WTC11 (cell line): ENCODE measurements around the gene NDRG4. TPM values are rescaled to one million over a fixed set of nuclear protein-coding genes. Genes with fewer than 3 reads are reported as not detected.

ENCODE experiments used
- ATAC-seq: fragments of 200-7000 bp; cut with Tn5 transposase; 2 replicates; pipeline ENCODE4 v1.10.0; 2021; ENCODE audit warnings: mild to moderate bottlenecking, moderate library complexity
- CTCF ChIA-PET: fragments of 300-600 bp; sonication (Branson Sonifier 250); formaldehyde crosslinking; loops from one replicate; lab custom pipeline; 2021; ENCODE audit warnings: antibody characterized with exemption; lab: Charles Lee
- POLR2A ChIA-PET: fragments of 350-600 bp; sonication (Branson Sonifier 250); formaldehyde crosslinking; loops from one replicate; lab custom pipeline; 2021; ENCODE audit warnings: antibody characterized with exemption; lab: Charles Lee
- DNase-seq: peaks from one replicate; pipeline ENCODE4 v3.0.0; 2021; ENCODE audit warnings: low spot score
- H3K27ac Mint-ChIP-seq: 2 replicates; pipeline ENCODE4 v1.8.0; 2021; ENCODE audit warnings: mixed read lengths
- H3K27me3 Mint-ChIP-seq: 2 replicates; pipeline ENCODE4 v1.8.0; 2021; ENCODE audit warnings: low read depth, mild to moderate bottlenecking, moderate library complexity, mixed read lengths
- H3K36me3 Mint-ChIP-seq: 2 replicates; pipeline ENCODE4 v1.8.0; 2021; ENCODE audit warnings: mixed read lengths
- H3K4me1 Mint-ChIP-seq: 2 replicates; pipeline ENCODE4 v1.8.0; 2022; ENCODE audit warnings: mixed read lengths
- H3K4me3 Mint-ChIP-seq: 2 replicates; pipeline ENCODE4 v1.8.0; 2021; ENCODE audit warnings: mild to moderate bottlenecking, moderate library complexity, mixed read lengths
- H3K9me3 Mint-ChIP-seq: 2 replicates; pipeline ENCODE4 v1.8.0; 2021; ENCODE audit warnings: mixed read lengths
- FOXK1 ChIP-seq: sonication (generic); formaldehyde crosslinking; IDR thresholded peaks from 2 replicates; pipeline ENCODE4 v1.8.0; 2022; ENCODE audit warnings: mild to moderate bottlenecking, moderate library complexity, missing genetic modification reagents
- NR1H2 ChIP-seq: sonication (generic); formaldehyde crosslinking; IDR thresholded peaks from 2 replicates; pipeline ENCODE4 v1.9.0; 2021; ENCODE audit warnings: mild to moderate bottlenecking, moderate library complexity, missing genetic modification reagents
- OVOL2 ChIP-seq: fragments of 250-450 bp; sonication (Bioruptor Pico); IDR thresholded peaks from 2 replicates; pipeline ENCODE4 v1.9.0; 2021; ENCODE audit warnings: mild to moderate bottlenecking, borderline replicate concordance
- RELA ChIP-seq: sonication (generic); formaldehyde crosslinking; IDR thresholded peaks from 2 replicates; pipeline ENCODE4 v1.8.1; 2022; ENCODE audit warnings: missing genetic modification reagents, mild to moderate bottlenecking, borderline replicate concordance
- TEAD1 ChIP-seq: sonication (generic); formaldehyde crosslinking; IDR thresholded peaks from 2 replicates; pipeline ENCODE4 v1.8.0; 2022; ENCODE audit warnings: mild to moderate bottlenecking, missing genetic modification reagents
- ZBTB21 ChIP-seq: sonication (generic); formaldehyde crosslinking; IDR thresholded peaks from 2 replicates; pipeline ENCODE4 v1.8.1; 2023; ENCODE audit warnings: mild to moderate bottlenecking, missing genetic modification reagents, borderline replicate concordance
- ZNF138 ChIP-seq: sonication (generic); formaldehyde crosslinking; conservative IDR thresholded peaks from 2 replicates; pipeline ENCODE4 v1.8.1; 2022; ENCODE audit warnings: mild to moderate bottlenecking, moderate library complexity, missing genetic modification reagents
- ZNF219 ChIP-seq: sonication (generic); formaldehyde crosslinking; IDR thresholded peaks from 2 replicates; pipeline ENCODE4 v1.8.0; 2023; ENCODE audit warnings: missing genetic modification reagents, mild to moderate bottlenecking, borderline replicate concordance
- ZNF671 ChIP-seq: fragments of 250-450 bp; sonication (Bioruptor Pico); IDR thresholded peaks from 2 replicates; pipeline ENCODE4 v1.8.0; 2021; ENCODE audit warnings: mild to moderate bottlenecking
- total RNA-seq: library from RNA; stranded (reverse); gene quantifications from 3 replicates; pipeline ENCODE4 v1.2.3, GENCODE V29; 2021
- TF ChIP-seq, protein P1 (sequence below): sonication (generic); formaldehyde crosslinking; IDR thresholded peaks from 2 replicates; pipeline ENCODE4 v1.8.1; 2023; ENCODE audit warnings: mild to moderate bottlenecking, missing genetic modification reagents, moderate library complexity
- TF ChIP-seq, protein P2 (sequence below): sonication (generic); formaldehyde crosslinking; conservative IDR thresholded peaks from 2 replicates; pipeline ENCODE4 v1.8.1; 2023; ENCODE audit warnings: mild to moderate bottlenecking, low read depth, missing genetic modification reagents, moderate library complexity
- TF ChIP-seq, protein P3 (sequence below): sonication (generic); formaldehyde crosslinking; IDR thresholded peaks from 2 replicates; pipeline ENCODE4 v1.8.0; 2022; ENCODE audit warnings: mild to moderate bottlenecking, missing genetic modification reagents
- TF ChIP-seq, protein P4 (sequence below): sonication (generic); formaldehyde crosslinking; IDR thresholded peaks from 2 replicates; pipeline ENCODE4 v1.8.0; 2023; ENCODE audit warnings: missing genetic modification reagents, mild to moderate bottlenecking, borderline replicate concordance
- TF ChIP-seq, protein P5 (sequence below): sonication (generic); formaldehyde crosslinking; IDR thresholded peaks from 2 replicates; pipeline ENCODE4 v1.8.1; 2022; ENCODE audit warnings: mild to moderate bottlenecking, moderate library complexity, missing genetic modification reagents
- TF ChIP-seq, protein P6 (sequence below): fragments of 250-450 bp; sonication (Bioruptor Pico); IDR thresholded peaks from 2 replicates; pipeline ENCODE4 v1.9.0; 2021; ENCODE audit warnings: mild to moderate bottlenecking
- TF ChIP-seq, protein P7 (sequence below): fragments of 250-450 bp; sonication (Bioruptor Pico); IDR thresholded peaks from 2 replicates; pipeline ENCODE4 v2.1.2; 2022; ENCODE audit warnings: mild to moderate bottlenecking, moderate library complexity
- TF ChIP-seq, protein P8 (sequence below): fragments of 250-450 bp; sonication (Bioruptor Pico); IDR thresholded peaks from 2 replicates; pipeline ENCODE4 v1.9.0; 2021; ENCODE audit warnings: mild to moderate bottlenecking

The NDRG4 gene
- total RNA-seq, 1 experiment from 2014 or later = 20.5 TPM

DNA sequence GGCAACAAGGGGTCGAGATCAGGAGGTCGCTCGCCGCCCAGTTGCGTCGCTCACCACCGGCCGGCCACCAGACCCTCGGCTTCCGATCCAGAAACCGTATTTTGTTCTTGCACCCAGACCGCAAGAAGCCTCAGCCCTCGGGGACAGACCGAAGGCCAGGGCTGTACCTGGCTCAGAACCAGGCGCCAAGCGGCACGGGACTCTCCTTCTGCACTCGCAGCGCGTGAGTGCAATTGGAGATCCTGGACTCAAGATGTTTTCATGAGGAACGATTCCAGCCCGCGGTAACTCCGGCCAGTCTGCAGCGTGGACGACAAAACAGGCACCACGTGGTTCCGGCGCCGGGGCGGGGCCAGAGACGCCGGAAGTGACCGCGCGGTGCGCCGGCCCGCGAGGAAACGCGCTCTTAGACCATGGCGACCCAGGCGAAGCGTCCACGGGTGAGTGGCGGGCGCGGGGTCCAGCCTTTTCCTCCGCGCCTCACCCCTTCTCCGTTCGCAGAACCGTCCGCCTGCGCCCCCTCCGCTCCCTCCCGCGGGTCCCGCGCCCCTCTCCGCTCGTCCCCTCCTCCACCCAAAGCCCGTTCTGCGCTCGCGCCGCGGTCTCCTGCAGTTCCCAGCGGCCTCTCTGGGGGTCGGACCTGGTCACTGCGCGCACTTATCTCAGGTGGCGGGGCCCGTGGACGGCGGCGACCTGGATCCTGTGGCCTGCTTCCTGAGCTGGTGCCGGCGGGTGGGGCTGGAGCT lies 15.4 kb downstream of the NDRG4 start, which contains the start of gene SETD6 (continued):
- TF ChIP-seq ZNF138 (CRISPR knock-in tag) (0 out of 2 replicates have a peak, but pooled peaks have one; percentile 39), OVOL2 (CRISPR knock-in tag) (no peak), ZBTB21 (no peak), RELA (CRISPR knock-in tag) (peak; percentile 85; the same call in 1 of the 2 replicates)
- TF ChIP-seq, protein P1, sequence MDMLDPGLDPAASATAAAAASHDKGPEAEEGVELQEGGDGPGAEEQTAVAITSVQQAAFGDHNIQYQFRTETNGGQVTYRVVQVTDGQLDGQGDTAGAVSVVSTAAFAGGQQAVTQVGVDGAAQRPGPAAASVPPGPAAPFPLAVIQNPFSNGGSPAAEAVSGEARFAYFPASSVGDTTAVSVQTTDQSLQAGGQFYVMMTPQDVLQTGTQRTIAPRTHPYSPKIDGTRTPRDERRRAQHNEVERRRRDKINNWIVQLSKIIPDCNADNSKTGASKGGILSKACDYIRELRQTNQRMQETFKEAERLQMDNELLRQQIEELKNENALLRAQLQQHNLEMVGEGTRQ = peak; percentile 94
- TF ChIP-seq, protein P2, sequence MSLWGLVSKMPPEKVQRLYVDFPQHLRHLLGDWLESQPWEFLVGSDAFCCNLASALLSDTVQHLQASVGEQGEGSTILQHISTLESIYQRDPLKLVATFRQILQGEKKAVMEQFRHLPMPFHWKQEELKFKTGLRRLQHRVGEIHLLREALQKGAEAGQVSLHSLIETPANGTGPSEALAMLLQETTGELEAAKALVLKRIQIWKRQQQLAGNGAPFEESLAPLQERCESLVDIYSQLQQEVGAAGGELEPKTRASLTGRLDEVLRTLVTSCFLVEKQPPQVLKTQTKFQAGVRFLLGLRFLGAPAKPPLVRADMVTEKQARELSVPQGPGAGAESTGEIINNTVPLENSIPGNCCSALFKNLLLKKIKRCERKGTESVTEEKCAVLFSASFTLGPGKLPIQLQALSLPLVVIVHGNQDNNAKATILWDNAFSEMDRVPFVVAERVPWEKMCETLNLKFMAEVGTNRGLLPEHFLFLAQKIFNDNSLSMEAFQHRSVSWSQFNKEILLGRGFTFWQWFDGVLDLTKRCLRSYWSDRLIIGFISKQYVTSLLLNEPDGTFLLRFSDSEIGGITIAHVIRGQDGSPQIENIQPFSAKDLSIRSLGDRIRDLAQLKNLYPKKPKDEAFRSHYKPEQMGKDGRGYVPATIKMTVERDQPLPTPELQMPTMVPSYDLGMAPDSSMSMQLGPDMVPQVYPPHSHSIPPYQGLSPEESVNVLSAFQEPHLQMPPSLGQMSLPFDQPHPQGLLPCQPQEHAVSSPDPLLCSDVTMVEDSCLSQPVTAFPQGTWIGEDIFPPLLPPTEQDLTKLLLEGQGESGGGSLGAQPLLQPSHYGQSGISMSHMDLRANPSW (CRISPR knock-in tag) = no peak
- TF ChIP-seq, protein P3, sequence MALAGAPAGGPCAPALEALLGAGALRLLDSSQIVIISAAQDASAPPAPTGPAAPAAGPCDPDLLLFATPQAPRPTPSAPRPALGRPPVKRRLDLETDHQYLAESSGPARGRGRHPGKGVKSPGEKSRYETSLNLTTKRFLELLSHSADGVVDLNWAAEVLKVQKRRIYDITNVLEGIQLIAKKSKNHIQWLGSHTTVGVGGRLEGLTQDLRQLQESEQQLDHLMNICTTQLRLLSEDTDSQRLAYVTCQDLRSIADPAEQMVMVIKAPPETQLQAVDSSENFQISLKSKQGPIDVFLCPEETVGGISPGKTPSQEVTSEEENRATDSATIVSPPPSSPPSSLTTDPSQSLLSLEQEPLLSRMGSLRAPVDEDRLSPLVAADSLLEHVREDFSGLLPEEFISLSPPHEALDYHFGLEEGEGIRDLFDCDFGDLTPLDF (CRISPR knock-in tag) = peak; percentile 74; the same call in 1 of the 2 replicates
- TF ChIP-seq, protein P4, sequence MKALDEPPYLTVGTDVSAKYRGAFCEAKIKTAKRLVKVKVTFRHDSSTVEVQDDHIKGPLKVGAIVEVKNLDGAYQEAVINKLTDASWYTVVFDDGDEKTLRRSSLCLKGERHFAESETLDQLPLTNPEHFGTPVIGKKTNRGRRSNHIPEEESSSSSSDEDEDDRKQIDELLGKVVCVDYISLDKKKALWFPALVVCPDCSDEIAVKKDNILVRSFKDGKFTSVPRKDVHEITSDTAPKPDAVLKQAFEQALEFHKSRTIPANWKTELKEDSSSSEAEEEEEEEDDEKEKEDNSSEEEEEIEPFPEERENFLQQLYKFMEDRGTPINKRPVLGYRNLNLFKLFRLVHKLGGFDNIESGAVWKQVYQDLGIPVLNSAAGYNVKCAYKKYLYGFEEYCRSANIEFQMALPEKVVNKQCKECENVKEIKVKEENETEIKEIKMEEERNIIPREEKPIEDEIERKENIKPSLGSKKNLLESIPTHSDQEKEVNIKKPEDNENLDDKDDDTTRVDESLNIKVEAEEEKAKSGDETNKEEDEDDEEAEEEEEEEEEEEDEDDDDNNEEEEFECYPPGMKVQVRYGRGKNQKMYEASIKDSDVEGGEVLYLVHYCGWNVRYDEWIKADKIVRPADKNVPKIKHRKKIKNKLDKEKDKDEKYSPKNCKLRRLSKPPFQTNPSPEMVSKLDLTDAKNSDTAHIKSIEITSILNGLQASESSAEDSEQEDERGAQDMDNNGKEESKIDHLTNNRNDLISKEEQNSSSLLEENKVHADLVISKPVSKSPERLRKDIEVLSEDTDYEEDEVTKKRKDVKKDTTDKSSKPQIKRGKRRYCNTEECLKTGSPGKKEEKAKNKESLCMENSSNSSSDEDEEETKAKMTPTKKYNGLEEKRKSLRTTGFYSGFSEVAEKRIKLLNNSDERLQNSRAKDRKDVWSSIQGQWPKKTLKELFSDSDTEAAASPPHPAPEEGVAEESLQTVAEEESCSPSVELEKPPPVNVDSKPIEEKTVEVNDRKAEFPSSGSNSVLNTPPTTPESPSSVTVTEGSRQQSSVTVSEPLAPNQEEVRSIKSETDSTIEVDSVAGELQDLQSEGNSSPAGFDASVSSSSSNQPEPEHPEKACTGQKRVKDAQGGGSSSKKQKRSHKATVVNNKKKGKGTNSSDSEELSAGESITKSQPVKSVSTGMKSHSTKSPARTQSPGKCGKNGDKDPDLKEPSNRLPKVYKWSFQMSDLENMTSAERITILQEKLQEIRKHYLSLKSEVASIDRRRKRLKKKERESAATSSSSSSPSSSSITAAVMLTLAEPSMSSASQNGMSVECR = peak; percentile 92; the same call in 1 of the 2 replicates

DNA sequence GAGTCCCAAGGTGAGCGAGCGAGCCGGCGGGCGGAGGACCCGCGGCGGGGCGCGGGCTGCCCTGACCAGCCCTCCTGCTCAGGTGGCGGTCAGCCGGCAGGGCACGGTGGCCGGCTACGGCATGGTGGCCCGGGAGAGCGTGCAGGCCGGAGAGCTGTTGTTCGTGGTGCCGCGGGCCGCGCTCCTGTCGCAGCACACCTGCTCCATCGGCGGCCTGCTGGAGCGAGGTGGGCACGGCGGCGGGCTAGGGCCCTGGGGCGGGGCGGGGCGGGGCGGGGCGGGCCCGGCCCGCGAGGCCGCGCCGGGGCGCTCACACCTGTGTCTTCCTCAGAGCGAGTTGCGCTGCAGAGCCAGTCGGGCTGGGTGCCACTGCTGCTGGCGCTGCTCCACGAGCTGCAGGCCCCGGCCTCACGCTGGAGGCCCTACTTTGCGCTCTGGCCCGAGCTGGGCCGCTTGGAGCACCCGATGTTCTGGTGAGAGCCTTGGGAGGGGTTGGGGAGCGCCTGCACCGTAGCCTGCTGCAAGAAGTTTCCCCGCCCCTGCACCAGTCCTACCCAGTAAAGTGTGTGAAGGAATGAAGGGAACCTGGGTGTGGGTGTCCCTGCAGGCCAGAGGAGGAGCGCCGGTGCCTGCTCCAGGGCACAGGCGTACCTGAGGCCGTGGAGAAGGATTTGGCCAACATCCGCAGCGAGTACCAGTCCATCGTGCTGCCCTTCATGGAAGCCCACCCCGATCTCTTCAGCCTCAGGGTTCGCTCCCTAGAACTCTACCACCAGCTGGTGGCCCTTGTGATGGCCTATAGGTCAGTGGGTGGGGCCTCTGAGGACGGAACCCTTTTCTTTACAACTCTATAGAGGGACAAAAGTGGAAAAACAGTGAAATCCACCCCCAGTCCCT lies 16.2 kb downstream of the NDRG4 start:
- Mint-ChIP-seq H3K4me3 (peak overlapping the region; percentile 88), H3K27me3 (no peaks in the 10 kb centered on the region), H3K4me1 (peaks cover 29% of the 10 kb centered on the region), H3K27ac (peak overlapping the region; percentile 60), H3K9me3 (no peaks in the 10 kb centered on the region), H3K36me3 (peaks cover 42% of the 10 kb centered on the region)
- ChIA-PET CTCF (interaction anchor here (1.8 to 1.9 kb wide), 2 partner anchors 145 to 240 kb away, joined by 5 read pairs; no protein-coding TSS in a partner anchor), POLR2A (interaction anchor here (0.6 to 1.0 kb wide), 6 partner anchors 9 to 169 kb away, joined by 3 to 5 read pairs (median 4); partner anchors contain the start of genes NDRG4 and SLC38A7)
- ATAC-seq (peak; percentile 50), DNase-seq (peak; percentile 41)
- TF ChIP-seq, protein P5, sequence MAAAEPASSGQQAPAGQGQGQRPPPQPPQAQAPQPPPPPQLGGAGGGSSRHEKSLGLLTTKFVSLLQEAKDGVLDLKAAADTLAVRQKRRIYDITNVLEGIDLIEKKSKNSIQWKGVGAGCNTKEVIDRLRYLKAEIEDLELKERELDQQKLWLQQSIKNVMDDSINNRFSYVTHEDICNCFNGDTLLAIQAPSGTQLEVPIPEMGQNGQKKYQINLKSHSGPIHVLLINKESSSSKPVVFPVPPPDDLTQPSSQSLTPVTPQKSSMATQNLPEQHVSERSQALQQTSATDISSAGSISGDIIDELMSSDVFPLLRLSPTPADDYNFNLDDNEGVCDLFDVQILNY = peak; percentile 20; the same call in 1 of the 2 replicates
- TF ChIP-seq, protein P6, sequence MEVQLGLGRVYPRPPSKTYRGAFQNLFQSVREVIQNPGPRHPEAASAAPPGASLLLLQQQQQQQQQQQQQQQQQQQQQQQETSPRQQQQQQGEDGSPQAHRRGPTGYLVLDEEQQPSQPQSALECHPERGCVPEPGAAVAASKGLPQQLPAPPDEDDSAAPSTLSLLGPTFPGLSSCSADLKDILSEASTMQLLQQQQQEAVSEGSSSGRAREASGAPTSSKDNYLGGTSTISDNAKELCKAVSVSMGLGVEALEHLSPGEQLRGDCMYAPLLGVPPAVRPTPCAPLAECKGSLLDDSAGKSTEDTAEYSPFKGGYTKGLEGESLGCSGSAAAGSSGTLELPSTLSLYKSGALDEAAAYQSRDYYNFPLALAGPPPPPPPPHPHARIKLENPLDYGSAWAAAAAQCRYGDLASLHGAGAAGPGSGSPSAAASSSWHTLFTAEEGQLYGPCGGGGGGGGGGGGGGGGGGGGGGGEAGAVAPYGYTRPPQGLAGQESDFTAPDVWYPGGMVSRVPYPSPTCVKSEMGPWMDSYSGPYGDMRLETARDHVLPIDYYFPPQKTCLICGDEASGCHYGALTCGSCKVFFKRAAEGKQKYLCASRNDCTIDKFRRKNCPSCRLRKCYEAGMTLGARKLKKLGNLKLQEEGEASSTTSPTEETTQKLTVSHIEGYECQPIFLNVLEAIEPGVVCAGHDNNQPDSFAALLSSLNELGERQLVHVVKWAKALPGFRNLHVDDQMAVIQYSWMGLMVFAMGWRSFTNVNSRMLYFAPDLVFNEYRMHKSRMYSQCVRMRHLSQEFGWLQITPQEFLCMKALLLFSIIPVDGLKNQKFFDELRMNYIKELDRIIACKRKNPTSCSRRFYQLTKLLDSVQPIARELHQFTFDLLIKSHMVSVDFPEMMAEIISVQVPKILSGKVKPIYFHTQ = no peak
- TF ChIP-seq ZNF219 (CRISPR knock-in tag) (no peak; the same call in 1 of the 2 replicates), NR1H2 (CRISPR knock-in tag) (no peak), ZBTB21 (no peak), TEAD1 (CRISPR knock-in tag) (no peak), FOXK1 (no peak), ZNF671 (no peak; the same call in 1 of the 2 replicates)
- TF ChIP-seq, protein P7, sequence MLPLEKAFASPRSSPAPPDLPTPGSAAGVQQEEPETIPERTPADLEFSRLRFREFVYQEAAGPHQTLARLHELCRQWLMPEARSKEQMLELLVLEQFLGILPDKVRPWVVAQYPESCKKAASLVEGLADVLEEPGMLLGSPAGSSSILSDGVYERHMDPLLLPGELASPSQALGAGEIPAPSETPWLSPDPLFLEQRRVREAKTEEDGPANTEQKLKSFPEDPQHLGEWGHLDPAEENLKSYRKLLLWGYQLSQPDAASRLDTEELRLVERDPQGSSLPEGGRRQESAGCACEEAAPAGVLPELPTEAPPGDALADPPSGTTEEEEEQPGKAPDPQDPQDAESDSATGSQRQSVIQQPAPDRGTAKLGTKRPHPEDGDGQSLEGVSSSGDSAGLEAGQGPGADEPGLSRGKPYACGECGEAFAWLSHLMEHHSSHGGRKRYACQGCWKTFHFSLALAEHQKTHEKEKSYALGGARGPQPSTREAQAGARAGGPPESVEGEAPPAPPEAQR (CRISPR knock-in tag) = no peak
- TF ChIP-seq, protein P8, sequence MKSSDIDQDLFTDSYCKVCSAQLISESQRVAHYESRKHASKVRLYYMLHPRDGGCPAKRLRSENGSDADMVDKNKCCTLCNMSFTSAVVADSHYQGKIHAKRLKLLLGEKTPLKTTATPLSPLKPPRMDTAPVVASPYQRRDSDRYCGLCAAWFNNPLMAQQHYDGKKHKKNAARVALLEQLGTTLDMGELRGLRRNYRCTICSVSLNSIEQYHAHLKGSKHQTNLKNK (CRISPR knock-in tag) = no peak
